H1 (cell line): Measurements from ENCODE around the gene STK16. TPM values are rescaled to one million over a fixed set of nuclear protein-coding genes. Genes with fewer than 3 reads are reported as not detected.

Experiments
- CTCF ChIA-PET: fragments of 300-600 bp; sonication (Branson Sonifier 250); formaldehyde crosslinking; loops from one replicate; lab custom pipeline; 2021; ENCODE audit not compliant: partially characterized antibody; lab: Charles Lee
- POLR2A ChIA-PET: fragments of 300-600 bp; sonication (Branson Sonifier 250); formaldehyde crosslinking; loops from one replicate; lab custom pipeline; 2021; ENCODE audit warnings: inconsistent platforms; ENCODE audit not compliant: partially characterized antibody; lab: Charles Lee
- DNase-seq, 2 experiments: peaks; one replicate each; pipeline versions ENCODE4 v3.0.0 to v3.0.0-alpha.2; 2010 to 2022; ENCODE audit warnings: low spot score in 2 of 2, low read depth in 1 of 2, mixed read lengths in 1 of 2
- FAIRE-seq: peaks from 2 replicates; lab custom pipeline; 2011; peaks lifted over from hg19 to GRCh38; lab: Jason Lieb, UNC
- H2AFZ ChIP-seq: 2 replicates; pipeline ENCODE4 v1.8.1; 2012; ENCODE audit warnings: low read length, inconsistent platforms
- H2AK5ac ChIP-seq: 2 replicates; pipeline ENCODE4 v1.6.1; 2013; ENCODE audit warnings: low read depth, low read length
- H2BK120ac ChIP-seq: replicated peaks from 2 replicates; pipeline ENCODE3; 2013; ENCODE audit warnings: low read depth, low read length, inconsistent platforms
- H2BK12ac ChIP-seq: 2 replicates; pipeline ENCODE4 v1.6.1; 2013; ENCODE audit warnings: low read depth, low read length
- H2BK15ac ChIP-seq: 2 replicates; pipeline ENCODE4 v1.6.1; 2013; ENCODE audit warnings: low read length
- H2BK20ac ChIP-seq: 2 replicates; pipeline ENCODE4 v1.6.1; 2013; ENCODE audit warnings: low read length
- H2BK5ac ChIP-seq: 2 replicates; pipeline ENCODE4 v1.6.1; 2013; ENCODE audit warnings: low read depth, low read length
- H3K14ac ChIP-seq: 2 replicates; pipeline ENCODE4 v1.6.1; 2013; ENCODE audit warnings: inconsistent platforms; ENCODE audit not compliant: insufficient read length
- H3K18ac ChIP-seq: 2 replicates; pipeline ENCODE4 v1.6.1; 2013; ENCODE audit warnings: low read length; ENCODE audit errors: extremely low read depth
- H3K23ac ChIP-seq: 2 replicates; pipeline ENCODE4 v1.6.1; 2013; ENCODE audit warnings: inconsistent platforms; ENCODE audit not compliant: insufficient read length
- H3K23me2 ChIP-seq: 2 replicates; pipeline ENCODE4 v1.6.1; 2013; ENCODE audit warnings: low read depth, low read length
- H3K27ac ChIP-seq: 2 replicates; pipeline ENCODE4 v1.6.1; 2011; ENCODE audit warnings: low read depth, low read length, inconsistent platforms
- H3K27me3 ChIP-seq, 4 experiments: replicated peaks in 1 of 4; 1 replicate in 1 of 4; 2 replicates in 3 of 4; pipeline versions ENCODE4 v1.6.1 to v1.8.1; 2011 to 2013; ENCODE audit warnings: low read length in 3 of 4, mild to moderate bottlenecking in 3 of 4, inconsistent platforms in 2 of 4, mixed read lengths in 2 of 4, moderate library complexity in 1 of 4; ENCODE audit not compliant: control insufficient read depth in 3 of 4, insufficient read depth in 3 of 4; ENCODE audit errors: extremely low read depth in 1 of 4
- H3K36me3 ChIP-seq, 4 experiments: 2 replicates each; pipeline versions ENCODE4 v1.6.1 to v1.8.1; 2011 to 2013; ENCODE audit warnings: mild to moderate bottlenecking in 4 of 4, low read length in 3 of 4, moderate library complexity in 2 of 4, control low read depth in 1 of 4, inconsistent platforms in 1 of 4; ENCODE audit not compliant: insufficient read depth in 4 of 4, control insufficient read depth in 2 of 4
- H3K4ac ChIP-seq: replicated peaks from 2 replicates; pipeline ENCODE3; 2013; ENCODE audit warnings: low read length, low read depth, mixed read lengths, inconsistent platforms; ENCODE audit not compliant: insufficient read length
- H3K4me1 ChIP-seq, 4 experiments: replicated peaks in 1 of 4; 1 replicate in 1 of 4; 2 replicates in 3 of 4; pipeline versions ENCODE4 v1.6.1 to v1.8.1; 2011 to 2013; ENCODE audit warnings: low read length in 3 of 4, inconsistent platforms in 2 of 4, mixed read lengths in 1 of 4; ENCODE audit not compliant: insufficient read depth in 4 of 4, control insufficient read depth in 3 of 4
- H3K4me2 ChIP-seq, 2 experiments: 2 replicates each; pipeline versions ENCODE4 v1.6.1 to v1.8.1; 2011 to 2013; ENCODE audit warnings: low read depth in 2 of 2, low read length in 2 of 2, control low read depth in 1 of 2, inconsistent platforms in 1 of 2, mild to moderate bottlenecking in 1 of 2; ENCODE audit not compliant: insufficient read depth in 1 of 2
- H3K4me3 ChIP-seq, 4 experiments: fragments of 200-600, 300-600 bp in 1 of 4; sonication (generic), shearing (Covaris generic), sonication (Bioruptor Twin) in 1 of 4; 2 replicates each; pipeline versions ENCODE4 v1.5.1 to v1.8.1; 2011 to 2016; ENCODE audit warnings: low read length in 4 of 4, low read depth in 3 of 4, control low read depth in 2 of 4, inconsistent platforms in 2 of 4, mild to moderate bottlenecking in 2 of 4, mixed read lengths in 1 of 4, moderate library complexity in 1 of 4; ENCODE audit not compliant: insufficient read depth in 2 of 4; ENCODE audit errors: extremely low read depth in 1 of 4
- H3K56ac ChIP-seq: replicated peaks from 2 replicates; pipeline ENCODE3; 2013; ENCODE audit warnings: low read depth, mild to moderate bottlenecking, mixed read lengths, low read length, inconsistent platforms; ENCODE audit not compliant: insufficient read length
- H3K79me1 ChIP-seq: 2 replicates; pipeline ENCODE4 v1.6.1; 2013; ENCODE audit warnings: low read depth, low read length, control low read depth
- H3K79me2 ChIP-seq, 2 experiments: 2 replicates each; pipeline versions ENCODE4 v1.6.1 to v1.8.1; 2012 to 2013; ENCODE audit warnings: low read length in 2 of 2, mild to moderate bottlenecking in 2 of 2, inconsistent platforms in 1 of 2; ENCODE audit not compliant: insufficient read depth in 2 of 2, control insufficient read depth in 1 of 2
- H3K9ac ChIP-seq, 4 experiments: replicated peaks in 1 of 4; 1 replicate in 1 of 4; 2 replicates in 3 of 4; pipeline versions ENCODE4 v1.6.1 to v1.8.1; 2011 to 2013; ENCODE audit warnings: low read depth in 3 of 4, low read length in 3 of 4, control low read depth in 2 of 4, mild to moderate bottlenecking in 2 of 4, moderate library complexity in 2 of 4, inconsistent platforms in 1 of 4; ENCODE audit errors: extremely low read depth in 1 of 4
- H3K9me3 ChIP-seq, 2 experiments: 2 replicates each; pipeline versions ENCODE4 v1.6.1 to v1.8.1; 2012 to 2013; ENCODE audit warnings: mild to moderate bottlenecking in 2 of 2, moderate library complexity in 2 of 2, control low read depth in 1 of 2, inconsistent platforms in 1 of 2, low read depth in 1 of 2, low read length in 1 of 2, mixed read lengths in 1 of 2; ENCODE audit not compliant: insufficient read depth in 2 of 2
- H4K20me1 ChIP-seq, 2 experiments: replicated peaks in 1 of 2; 2 replicates each; pipeline versions ENCODE3 to v1.8.1; 2011 to 2013; ENCODE audit warnings: inconsistent platforms in 2 of 2, low read length in 2 of 2, mild to moderate bottlenecking in 1 of 2; ENCODE audit not compliant: insufficient read depth in 2 of 2, control insufficient read depth in 1 of 2
- H4K5ac ChIP-seq: 2 replicates; pipeline ENCODE4 v1.6.1; 2013; ENCODE audit warnings: low read length, low read depth, mixed read lengths, inconsistent platforms; ENCODE audit not compliant: insufficient read length
- H4K8ac ChIP-seq: 2 replicates; pipeline ENCODE4 v1.8.0; 2013; ENCODE audit warnings: mild to moderate bottlenecking, moderate library complexity, low read length, inconsistent platforms; ENCODE audit not compliant: insufficient read depth; ENCODE audit errors: extremely low read depth
- H4K91ac ChIP-seq: replicated peaks from 2 replicates; pipeline ENCODE3; 2013; ENCODE audit warnings: low read length, mixed read lengths, inconsistent platforms; ENCODE audit not compliant: insufficient read length
- CHD2 ChIP-seq: IDR thresholded peaks from 2 replicates; pipeline ENCODE4 v1.6.1; 2012; ENCODE audit warnings: low read length, improper control_type of control experiment
- CREB1 ChIP-seq: IDR thresholded peaks from 2 replicates; pipeline ENCODE4 v1.6.1; 2012; ENCODE audit warnings: inconsistent platforms
- EP300 ChIP-seq, 2 experiments: IDR thresholded peaks; 1 replicate in 1 of 2; 2 replicates in 1 of 2; pipeline ENCODE4 v1.6.1; 2011 to 2012; ENCODE audit warnings: low read depth in 2 of 2, low read length in 2 of 2, mild to moderate bottlenecking in 2 of 2, borderline replicate concordance in 1 of 2, inconsistent platforms in 1 of 2, moderate library complexity in 1 of 2
- KDM5A ChIP-seq: fragments of 200-600 bp; IDR thresholded peaks from 2 replicates; pipeline ENCODE4 v1.7.1; 2012; ENCODE audit warnings: mild to moderate bottlenecking, low read length, inconsistent platforms, mixed read lengths
- RXRA ChIP-seq: IDR thresholded peaks from 2 replicates; pipeline ENCODE4 v1.6.1; 2011; ENCODE audit warnings: low read depth, mild to moderate bottlenecking, low read length, moderate library complexity; ENCODE audit not compliant: insufficient read depth
- WGBS, 2 experiments: shearing (Covaris generic) in 1 of 2; methylation state at CpG; one replicate each; pipeline versions ENCODE4 v1.1.6 to v1.1.7; 2013 to 2015; ENCODE audit warnings: low lambda C conversion rate in 2 of 2, mixed read lengths in 2 of 2, inconsistent platforms in 1 of 2, low coverage in 1 of 2, missing lambda C conversion rate in 1 of 2; ENCODE audit not compliant: insufficient replicate concordance in 2 of 2, insufficient coverage in 1 of 2, insufficient read length in 1 of 2; ENCODE audit errors: extremely low coverage in 1 of 2, missing lambda C conversion rate in 1 of 2; 5-methylcytosine and 5-hydroxymethylcytosine counted together
- polyA plus RNA-seq, 7 experiments: library from polyadenylated mRNA; depleted of rRNA in 3 of 7; stranded (reverse) in 5 of 7; unstranded in 2 of 7; fragments of >200 nt in 5 of 7; fragments of 200-250 nt in 2 of 7; gene quantifications; 1 replicate in 5 of 7; 2 replicates in 1 of 7; 4 replicates in 1 of 7; pipeline versions ENCODE4 v1.2.1 to v1.2.3, GENCODE V29; 2011 to 2013; ENCODE audit warnings: missing spikeins in 2 of 7, mixed read lengths in 2 of 7
- total RNA-seq: library from RNA; stranded (reverse); fragmentation: NEBNext Ultra II Directional; extraction: Animal tissue kit (Norgen Biotek cat#: 25700); gene quantifications from 2 replicates; pipeline ENCODE4 v1.2.1, GENCODE V29; 2021
- TF ChIP-seq, protein P1 (sequence below): IDR thresholded peaks from 2 replicates; pipeline ENCODE4 v1.6.1; 2011; ENCODE audit warnings: low read depth, mild to moderate bottlenecking, low read length; ENCODE audit not compliant: insufficient read depth

Gene STK16
- total and polyA plus RNA-seq, 2 of the 8 experiments (the other 6 are each of a cell fraction or from before 2014, with no cell fraction given): 21.3 to 51.4 TPM

GRCh38 chr2:219284501-219285372 lies 39.5 kb downstream of the STK16 start:
- Histone ChIP-seq H2BK5ac (no peak overlapping the region), H3K9ac (no peak overlapping the region; a peak in 1 of 7 replicates), H2BK120ac (no peak overlapping the region), H3K27me3 (no peaks in the 10 kb centered on the region), H4K20me1 (peaks cover 0 to 2% of the 10 kb centered on the region in 2 experiments), H3K4me1 (peaks cover 0 to 15% (median 9%) of the 10 kb centered on the region in 4 experiments; a peak in 6 of 7 replicates), H2AK5ac (no peak overlapping the region), H3K9me3 (no peaks in the 10 kb centered on the region), H4K8ac (no peak overlapping the region), H3K36me3 (peaks cover 0 to 4% (median under 1%) of the 10 kb centered on the region in 4 experiments; a peak in 3 of 8 replicates), H3K23me2 (peaks cover 3% of the 10 kb centered on the region; the same call in 1 of the 2 replicates), H3K18ac (no peak overlapping the region), H2BK20ac (no peak overlapping the region), H3K79me1 (no peaks in the 10 kb centered on the region; the same call in 1 of the 2 replicates), H3K4me2 (no peak overlapping the region), H3K79me2 (no peaks in the 10 kb centered on the region), H2BK12ac (no peak overlapping the region), H3K23ac (no peak overlapping the region), H3K4ac (no peak overlapping the region), H2BK15ac (no peak overlapping the region), H3K14ac (no peak overlapping the region), H3K27ac (no peak overlapping the region), H3K56ac (no peak overlapping the region), H4K5ac (no peak overlapping the region), H3K4me3 (no peak overlapping the region), H4K91ac (no peak overlapping the region), H2AFZ (no peak overlapping the region)
- ChIA-PET CTCF (interaction anchor here (0.5 to 12.1 kb wide), 11 partner anchors 7 to 256 kb away, joined by 3 to 220 read pairs (median 4); partner anchors contain the start of genes CNPPD1, GLB1L and STK16), POLR2A (interaction anchor here (1.0 to 2.6 kb wide), 4 partner anchors 8 to 66 kb away, joined by 3 to 6 read pairs (median 3); partner anchors contain the start of genes ABCB6, GLB1L, PTPRN and STK16)
- DNase-seq (no peak), FAIRE-seq (no peak)
- TF ChIP-seq, protein P1, sequence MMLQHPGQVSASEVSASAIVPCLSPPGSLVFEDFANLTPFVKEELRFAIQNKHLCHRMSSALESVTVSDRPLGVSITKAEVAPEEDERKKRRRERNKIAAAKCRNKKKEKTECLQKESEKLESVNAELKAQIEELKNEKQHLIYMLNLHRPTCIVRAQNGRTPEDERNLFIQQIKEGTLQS: no peak
- no peak for TF ChIP-seq CREB1
- TF ChIP-seq EP300 (IDR thresholded peaks at IDR 0.05; ENCODE audit: borderline replicate concordance in 1 of 2, low read depth in 2 of 2, low read length in 2 of 2): no peak
- no peak for TF ChIP-seq KDM5A
- no peak for TF ChIP-seq RXRA
- no peak for TF ChIP-seq CHD2
- 90% methylated on average over 16 of the region's 16 CpGs; no CpG with 5 or more reads in 1 of the 2 experiments for WGBS, 2 experiments
